Hematopoietic multipotent progenitor cell treated with erythropoietin and hydrocortisone succinate and interleukin-3 and kit ligand, for 15 days (in vitro differentiated cells): Measurements from ENCODE around the gene DPM3.
A peak's percentile ranks its signal among the peaks of the same experiment; 100 is the strongest.

Experiments used
- DNase-seq: peaks from one replicate; pipeline ENCODE4 v3.0.0-alpha.2; 2015; ENCODE audit warnings: low spot score

DPM3 gene

DNA sequence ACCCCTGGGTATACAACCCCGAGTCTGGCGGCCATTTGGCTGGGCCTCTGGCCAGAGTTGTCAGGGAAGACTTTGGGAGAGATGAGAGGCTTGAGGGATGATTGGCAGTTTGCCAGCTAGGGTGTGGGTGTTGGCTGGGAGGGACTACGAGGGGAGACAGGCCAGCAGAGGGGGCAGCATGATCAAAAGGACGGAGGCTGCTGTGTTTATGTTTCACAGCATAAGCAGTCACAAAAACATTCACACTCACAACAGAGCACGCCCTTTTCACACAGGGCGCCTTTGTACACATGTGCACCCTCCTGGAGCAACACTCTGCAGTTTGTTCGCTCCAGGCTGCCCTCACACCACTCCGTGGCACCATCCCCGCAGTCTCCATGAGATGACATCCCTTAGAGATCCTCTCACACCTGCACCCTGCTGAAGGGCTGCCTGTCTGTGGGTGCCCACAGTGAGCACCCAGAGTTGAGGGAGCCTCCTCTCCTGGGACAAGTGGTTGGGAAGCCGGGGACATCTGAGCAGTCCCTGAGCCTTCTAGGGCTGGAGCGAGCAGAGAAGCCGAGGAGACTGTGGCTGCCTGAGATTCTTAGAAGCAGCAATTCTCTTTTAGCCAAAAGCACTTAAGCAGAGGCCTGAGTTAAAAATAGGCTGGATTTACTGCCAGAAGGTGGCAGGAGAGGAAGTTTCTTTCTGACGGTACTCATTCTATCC lies 46.3 kb downstream of the DPM3 start:
- peak; percentile 38 for DNase-seq

DNA sequence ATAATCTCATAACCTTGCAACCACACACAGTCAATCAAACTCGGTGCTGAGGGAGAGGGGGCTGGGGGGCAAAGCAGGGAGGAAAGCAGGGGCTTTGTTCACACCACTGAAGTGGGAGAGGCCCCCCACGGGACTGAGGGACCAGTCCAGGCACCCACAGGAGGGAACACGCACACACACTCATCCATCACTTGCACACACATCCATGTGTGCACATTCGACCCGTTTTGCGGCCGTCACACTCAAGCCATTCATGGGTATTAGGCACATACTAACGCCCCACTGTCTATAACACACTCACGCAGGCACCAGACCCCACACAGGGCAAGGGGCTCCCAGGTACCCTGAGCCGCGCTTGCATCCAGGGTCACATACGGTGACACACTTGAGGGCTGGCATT lies 47.7 kb downstream of the DPM3 start:
- DNase-seq = no peak

DNA sequence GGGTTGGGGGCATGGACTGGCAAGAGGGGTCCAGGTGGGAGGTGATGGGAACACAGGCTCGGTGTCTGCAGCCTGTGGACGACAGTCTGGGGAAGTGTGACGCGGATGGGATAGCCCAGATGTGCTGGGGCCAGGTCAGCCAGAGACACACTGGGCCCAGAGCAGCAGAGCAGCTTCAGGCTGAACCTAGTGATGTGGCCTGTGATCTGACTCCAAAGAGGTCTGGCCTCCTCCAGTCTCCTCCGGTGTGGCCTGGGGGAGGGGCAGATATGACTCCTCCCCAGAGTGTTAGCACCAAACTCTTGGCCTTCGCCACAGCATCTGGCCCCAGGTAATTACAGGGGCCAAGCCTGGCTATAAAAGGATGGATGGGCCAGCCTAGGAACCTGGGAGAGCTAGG lies 48.2 kb downstream of the DPM3 start:
- no peak for DNase-seq

DNA sequence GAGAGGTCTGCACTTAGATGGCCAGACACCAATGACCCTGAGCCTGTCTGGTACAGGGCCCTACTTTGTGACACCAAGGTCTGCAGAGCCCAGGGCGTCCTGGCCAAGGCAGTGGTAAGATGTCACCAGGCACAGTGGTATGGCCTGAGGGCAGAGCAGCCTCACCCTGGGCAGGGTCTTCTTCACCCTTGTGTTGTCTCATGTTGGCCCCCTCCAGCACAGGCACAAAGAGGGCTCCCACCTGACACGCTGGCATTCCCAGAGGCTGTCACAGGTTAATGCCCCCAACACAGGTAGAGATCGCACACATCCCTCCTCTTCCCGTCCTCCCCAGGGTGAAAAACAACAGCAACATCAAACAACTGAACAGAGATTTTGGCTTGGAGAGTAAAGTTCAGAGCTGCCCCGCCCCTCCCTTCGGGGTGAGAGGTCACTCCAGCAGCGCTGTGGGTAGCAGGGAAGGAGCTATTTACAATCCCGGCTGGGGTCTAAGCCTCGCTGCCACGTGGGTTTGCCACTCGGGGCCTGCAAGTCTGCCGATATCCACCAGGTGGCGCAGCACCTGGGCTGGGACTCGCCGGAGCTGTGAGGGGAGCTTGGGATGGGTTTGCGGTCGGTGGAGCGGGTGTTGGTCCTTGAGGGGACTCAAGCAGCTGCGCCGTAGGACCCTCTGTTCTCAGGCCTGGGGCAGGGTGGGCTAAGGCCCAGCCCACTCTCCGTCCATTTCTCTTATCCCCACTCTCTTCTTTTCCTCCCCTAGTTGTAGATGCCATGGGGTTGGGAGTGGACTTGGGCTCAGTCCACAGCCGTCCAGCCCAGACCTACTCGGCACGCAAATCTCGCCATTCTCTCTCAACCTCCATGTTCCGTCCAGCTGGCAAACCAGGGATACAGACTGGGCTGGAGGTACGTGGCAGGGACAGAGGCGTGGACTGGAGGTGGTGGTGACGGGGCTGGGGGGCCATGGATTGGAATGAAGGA lies 49.0 kb downstream of the DPM3 start:
- DNase-seq = peak; percentile 81
